ENCODE data around the gene MN1.
A peak's percentile ranks its signal among the peaks of the same experiment; 100 is the strongest.

MN1 gene

DNA sequence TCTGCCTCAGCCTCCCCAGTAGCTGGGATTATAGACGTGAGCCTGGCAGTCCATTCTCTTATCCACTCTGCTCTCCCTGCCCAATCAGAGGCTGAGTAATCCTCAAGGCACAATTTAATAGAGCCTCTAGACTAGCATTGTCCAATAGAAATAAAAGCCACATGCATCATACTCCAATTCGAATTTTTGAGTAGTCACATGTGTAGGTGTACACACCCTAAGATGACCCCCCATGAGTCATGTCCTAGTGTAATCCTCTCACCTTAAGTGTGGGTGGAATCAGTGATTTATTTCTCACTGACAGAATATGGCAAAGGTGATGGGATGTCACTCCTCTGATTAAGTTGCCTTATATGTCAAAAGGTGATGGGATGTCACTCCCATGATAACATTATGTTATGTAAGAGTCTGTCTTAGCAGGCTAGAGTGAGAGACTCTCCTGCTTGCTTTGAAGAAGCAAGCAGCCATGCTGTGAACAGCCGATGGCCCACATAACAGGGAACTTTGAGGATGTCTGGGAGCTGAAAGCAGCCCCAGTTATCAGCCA is 61.3 kb downstream of the MN1 start:
- DNase-seq (ENCODE audit: low spot score) = no peak

DNA sequence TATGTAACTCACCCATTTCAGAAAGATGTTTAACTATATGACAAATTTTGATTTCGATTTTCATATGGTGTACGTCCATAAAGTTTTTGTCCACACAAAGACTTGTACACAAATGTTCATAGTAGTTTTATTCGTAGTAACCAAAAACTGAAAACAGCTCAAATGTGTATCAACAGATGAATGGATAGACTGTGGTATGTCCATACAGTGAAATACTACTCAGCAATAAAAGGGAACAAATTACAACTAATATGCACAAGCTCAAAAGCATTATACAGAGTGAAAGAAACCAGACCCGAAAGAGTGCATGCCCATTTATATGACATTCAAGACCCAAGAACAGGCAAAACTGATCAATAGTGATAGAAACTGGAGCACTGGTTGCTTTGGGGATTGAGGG is 64.0 kb downstream of the MN1 start:
- no peak for DNase-seq (ENCODE audit: low spot score)

DNA sequence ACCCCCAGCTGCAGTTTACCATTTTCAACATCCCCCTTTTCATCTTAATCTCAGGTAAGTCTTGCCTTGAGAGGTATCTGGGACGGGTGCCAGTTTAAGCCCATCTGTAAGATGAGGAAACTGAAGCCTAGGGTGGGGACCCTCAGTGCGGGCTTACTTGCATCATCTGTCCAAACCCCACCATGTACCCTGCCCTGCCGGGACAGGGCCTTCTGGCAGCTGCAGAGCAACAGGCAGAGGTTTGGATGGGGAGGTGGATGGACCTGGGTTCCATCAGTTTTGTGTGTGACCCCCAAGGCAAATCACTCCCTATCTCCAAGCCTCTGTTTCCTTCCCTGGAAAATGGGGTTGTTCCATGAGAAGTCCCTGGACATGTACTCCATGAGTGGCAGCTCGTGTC is 67.5 kb downstream of the MN1 start:
- DNase-seq (ENCODE audit: low spot score) = no peak

DNA sequence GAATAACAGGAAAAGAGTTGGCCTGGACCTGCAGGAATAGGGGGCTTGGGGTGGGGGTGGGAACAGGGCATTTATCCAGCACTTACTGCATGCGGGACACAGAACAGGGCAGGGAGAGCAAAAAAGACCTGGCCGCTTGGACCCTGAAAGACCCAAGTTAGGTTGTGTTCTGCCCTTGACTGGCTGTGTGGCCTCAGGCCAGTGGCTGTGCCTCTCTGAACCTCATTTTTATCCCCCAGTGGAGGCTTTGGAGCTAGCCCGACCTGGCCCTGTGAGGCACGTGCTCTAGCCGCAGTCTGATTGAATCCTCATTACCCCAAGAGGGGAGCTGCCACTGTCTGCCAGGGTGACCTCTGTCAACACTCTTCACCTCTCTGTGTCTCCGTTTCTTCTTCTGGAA is 68.7 kb downstream of the MN1 start:
- DNase-seq (ENCODE audit: low spot score) = no peak

DNA sequence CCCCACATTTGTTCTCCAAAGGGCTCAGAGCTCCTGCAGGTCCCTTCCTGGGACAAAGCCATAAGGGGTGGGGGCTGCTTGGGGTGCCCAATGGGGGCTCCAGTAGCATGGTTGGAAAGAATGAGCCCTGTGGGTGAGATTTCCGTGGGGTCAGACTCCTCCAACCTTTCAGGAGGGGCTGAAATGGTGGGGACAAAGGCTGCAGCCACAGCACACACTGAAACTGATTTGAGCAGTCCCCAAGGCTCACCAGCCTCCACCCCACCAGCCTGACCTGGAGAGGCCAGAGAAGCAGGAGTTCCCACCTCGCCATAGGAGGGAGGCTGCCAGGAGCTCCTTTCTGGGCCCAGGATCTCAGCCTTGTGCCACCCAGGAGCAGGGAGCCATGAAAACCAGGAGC is 69.2 kb downstream of the MN1 start:
- DNase-seq (ENCODE audit: low spot score) = no peak

DNA sequence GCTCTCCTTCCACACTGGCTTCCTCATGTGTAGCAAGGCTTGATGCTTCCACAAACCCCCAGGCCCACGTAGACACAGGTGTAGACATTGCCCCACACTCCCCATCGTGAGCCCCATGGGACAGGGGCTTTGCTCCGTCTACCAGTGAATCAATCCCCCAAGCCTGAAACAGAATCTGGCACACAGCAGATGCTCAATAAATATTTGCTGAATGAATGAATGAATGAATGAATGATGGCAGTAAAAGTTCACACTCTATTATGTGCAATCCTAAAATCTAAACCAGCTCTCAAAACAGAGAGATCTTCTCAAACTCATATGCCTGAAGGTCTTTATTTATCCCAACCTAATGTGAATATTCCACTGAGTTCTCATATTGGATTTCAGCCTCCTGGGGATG is 69.9 kb downstream of the MN1 start:
- DNase-seq (ENCODE audit: low spot score) = no peak

DNA sequence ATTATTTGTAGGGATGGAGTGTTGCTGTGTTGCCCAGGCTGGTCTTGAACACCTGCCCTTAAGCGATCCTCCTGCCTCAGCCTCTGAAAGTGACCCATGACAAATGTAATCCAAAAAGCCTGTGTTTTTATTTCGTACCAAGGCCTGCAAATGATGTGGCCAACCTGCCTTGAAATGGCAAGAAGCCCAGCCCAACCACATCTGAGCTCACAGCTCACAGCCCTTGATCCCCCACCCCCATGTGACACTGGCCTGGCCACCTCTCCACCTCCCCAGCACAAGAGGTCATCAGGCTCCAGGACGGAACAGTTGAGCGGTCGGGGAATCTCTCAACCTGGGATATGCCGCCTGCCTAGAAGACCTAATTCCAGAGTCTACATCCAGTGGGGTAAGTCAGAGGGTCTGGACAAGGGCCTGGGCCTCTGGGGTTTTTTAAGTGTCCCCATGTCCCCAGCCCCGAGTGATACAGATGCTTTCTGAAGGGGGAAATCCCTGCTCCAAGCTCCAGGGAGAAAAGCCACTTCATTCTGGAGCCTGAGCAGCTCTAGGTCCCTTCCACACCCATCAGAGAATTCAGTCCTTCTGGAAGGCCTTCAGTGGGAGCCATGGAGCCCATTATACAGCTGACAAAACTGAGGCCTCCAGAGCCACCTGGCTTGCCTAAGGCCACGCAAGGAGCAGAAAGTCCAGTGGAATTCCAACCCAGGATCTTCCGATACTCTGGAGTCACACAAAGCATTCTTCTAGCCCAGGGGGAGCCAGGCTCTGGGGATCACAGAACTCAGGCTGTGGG is 70.7 kb downstream of the MN1 start:
- no peak for DNase-seq (ENCODE audit: low spot score)

DNA sequence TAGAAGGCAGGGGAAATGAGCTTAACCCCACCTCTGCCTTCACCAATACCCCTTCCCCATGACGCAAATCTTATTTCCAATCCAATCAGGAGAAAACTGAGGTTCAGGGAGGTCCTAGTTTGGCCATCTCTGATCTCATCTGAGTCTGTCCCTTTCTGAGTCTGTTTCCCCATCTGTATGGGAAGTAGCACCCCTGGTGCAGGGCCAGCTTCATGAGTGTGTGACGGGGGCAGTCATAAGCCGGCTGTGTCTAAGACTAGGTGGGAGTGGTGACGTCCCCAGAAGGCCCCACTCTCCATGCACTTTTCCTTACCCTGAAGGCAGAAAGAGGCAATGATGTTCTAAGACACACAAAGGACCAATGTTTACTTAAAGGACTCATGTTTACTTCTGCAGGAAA is 72.3 kb downstream of the MN1 start:
- no peak for DNase-seq (ENCODE audit: low spot score)

DNA sequence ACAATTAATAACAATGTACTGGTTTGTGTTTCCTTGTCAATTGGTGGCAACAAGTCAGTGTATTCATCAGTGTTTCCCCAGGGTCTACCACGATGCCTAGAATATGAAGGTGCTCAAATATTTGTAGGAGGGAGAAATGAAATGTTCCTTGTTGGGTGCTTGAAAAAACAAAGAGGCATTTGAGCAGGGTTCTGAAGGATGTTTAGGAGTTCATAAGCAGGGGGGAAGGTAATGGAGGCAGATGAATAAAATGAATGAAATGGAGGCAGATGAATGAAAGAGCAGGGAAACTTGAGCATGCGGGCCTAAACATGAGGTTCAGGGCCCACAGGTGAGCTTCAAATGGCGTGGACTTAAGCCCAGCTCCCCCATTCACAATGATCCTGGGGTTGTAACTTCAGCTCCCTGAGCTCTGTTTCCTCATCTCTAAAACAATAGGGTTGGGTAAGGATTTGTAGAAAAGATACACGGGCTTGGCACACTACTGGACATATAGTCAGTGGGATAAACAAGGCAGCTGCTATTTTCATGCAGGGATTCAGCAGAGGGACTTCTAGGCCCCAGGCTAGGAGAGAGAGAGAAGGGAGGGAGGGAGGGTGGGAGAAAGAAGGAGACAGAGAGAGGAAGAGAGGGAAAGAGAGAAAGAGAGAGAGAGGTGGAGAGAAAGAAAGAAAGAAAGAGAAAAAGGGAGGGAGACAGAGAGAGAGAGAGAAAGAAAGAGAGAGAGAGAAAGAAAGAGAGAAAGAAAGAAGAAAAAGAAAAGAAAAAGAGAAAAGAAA is 73.7 kb downstream of the MN1 start:
- DNase-seq (ENCODE audit: low spot score) = no peak

DNA sequence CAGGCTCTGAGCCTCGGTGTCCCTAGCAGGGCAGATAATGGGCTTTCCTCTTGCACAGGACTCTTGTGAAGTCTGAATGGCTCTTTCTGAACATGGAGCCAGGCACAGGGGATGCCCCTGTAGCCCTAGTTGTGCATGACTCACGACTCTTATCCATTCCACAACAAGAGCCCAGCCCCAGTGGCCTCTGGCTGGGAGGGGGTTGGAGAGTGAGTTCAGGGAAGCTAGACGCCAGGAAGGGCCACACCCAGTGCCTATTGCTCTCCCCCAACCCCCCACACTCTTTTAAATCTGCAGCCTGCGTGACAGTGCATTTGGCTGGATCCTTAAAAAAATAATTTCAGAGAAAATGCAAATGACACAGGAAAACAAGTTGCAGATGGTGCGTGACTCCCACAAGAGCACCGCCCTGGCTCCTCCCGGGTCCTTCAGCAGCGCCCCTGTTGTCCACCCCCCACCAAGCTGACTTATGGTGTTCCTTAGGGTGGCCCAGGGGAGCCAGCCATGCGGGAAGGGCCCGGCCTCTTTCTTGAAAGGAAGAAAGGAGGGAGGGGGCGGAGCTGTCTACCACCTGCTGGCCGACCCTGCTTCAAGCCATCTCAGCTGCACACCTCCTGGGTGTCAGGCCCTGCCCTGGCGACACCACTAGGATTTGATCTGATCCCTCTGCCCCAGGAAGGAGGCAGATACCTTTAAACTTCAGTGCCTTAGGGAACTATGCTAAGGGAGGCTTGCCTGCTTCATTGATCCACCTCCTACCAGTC is 74.7 kb downstream of the MN1 start:
- peak; percentile 86 for DNase-seq (ENCODE audit: low spot score)

DNA sequence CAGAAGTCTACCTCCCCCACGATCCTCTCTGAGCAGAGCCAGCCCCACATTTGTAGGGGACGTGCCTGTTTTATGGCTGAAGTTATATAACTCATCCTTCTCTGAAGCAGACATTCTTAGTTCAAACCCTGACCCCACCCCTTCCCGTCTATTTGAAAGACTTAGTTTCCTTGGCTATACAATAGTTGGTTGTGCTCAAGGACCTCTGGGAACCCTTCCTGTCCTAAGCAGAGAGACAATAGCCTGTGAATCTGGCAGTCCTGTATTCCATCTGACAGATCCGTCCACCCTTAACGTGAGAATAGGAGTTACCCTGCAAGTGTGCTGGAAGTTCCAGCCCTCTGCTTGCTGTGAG is 75.2 kb downstream of the MN1 start:
- no peak for DNase-seq (ENCODE audit: low spot score)

DNA sequence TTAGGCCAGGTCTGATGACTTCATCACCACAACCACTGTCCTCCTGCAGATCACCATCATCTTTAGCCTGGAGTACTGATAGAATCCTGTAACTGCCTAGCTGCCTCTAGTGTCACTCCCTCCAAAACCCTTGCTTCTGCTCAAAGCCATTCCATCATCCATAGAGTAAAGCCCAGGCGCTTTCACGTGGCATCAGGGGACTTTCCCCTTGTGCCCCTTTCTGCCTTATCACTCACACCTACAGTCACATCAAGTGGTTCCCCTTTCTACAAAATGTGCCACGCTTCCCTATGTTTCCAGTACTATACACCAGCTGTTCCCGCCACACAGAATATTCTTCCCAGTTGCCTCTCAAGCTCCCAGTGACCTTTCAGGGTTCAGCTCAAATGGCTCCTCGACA is 75.9 kb downstream of the MN1 start:
- DNase-seq (ENCODE audit: low spot score) = no peak

DNA sequence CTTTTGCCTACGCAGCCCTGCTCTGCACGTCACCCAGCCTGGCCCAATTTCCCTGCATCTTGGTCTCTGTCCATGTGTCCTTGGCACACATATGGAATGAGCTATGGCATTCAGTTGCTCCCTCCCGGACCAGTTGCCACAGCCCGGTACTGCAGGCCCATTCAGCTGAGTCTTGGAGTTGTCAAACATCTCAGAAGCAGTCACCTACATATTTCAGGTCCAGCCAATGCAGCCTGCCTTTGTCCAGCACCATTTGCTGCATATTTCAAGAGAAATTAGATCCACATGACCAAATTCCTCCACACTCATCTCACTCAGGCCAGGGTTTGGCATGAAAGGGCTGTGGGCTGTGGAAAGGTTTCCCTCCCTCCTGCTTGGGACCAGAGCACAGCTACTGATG is 76.8 kb downstream of the MN1 start:
- DNase-seq (ENCODE audit: low spot score) = no peak

DNA sequence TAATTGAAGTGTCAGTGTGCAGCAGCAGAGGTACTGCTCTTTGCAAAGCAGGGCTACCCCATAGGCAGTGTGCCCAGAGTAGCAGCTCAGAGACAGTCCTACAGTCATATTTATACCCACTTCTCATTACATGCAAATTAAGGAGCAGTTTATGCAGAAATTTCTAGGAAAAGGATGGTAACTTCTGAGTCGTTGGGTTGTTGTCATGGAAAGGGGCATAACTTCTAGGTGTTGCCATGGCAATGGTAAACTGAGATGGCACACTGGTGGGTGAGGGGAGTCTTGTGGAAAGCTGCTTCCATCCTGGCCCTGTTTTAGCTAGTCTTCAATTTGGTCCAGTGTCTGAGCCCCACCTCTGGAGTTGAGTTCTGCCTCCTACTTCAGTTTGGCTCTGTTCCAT is 77.4 kb downstream of the MN1 start:
- no peak for DNase-seq (ENCODE audit: low spot score)

DNA sequence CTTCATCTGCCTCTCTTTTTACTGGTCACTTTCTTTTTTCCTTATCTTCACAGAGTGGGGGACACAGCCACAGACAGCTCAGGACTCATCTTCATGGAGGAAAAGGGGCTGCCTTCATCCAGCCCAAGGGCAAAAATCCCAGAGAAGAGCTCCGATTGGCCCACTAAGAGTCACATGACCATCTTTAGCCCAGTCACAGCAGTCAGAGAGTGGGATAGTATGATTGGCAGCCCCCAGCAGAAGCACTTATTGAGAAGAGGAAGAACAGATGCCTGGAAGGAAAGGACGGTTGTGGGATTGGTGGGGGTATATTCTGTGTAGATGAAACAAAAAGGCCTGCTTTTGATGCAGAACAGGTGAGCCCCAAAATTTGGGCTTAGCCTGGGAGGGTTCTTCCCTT is 77.8 kb downstream of the MN1 start:
- DNase-seq (ENCODE audit: low spot score) = no peak

DNA sequence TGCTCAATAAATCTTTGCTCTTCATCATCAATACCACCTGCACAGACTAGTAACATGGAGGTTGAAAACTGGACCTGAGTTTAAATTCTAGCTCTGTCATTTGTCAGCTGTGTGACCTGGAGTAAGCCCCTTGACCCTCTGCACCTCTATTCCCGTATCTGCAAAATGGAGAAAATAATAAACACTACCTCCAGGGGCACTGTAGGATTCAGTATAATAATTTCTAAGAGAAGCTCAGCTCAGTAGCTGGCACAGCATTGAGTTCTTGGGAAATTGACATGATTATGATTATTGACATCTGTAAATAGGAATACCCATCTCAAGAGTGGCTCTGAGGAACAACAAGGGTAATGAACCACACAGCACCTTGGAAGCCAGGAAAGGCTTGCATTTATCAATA is 78.4 kb downstream of the MN1 start:
- DNase-seq (ENCODE audit: low spot score) = no peak

DNA sequence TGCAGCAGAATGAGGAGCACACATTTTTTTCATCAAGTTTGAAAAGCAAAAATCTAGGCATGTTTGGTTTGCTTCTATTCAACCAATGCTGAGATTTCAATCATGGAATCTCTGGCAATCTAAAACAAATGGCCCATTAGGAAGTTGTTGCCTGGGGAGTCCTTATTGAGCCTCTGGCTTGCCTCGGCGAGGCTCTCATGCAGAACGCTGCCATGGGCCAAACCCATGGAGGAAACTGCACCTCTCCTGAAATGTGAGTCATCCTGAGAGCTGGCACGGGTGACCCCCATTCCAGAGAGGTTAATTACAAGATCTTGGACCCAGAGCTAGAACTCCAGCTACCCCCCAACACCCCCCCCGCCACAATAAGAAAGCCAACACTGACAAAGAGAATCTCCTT is 80.7 kb downstream of the MN1 start:
- no peak for DNase-seq (ENCODE audit: low spot score)

DNA sequence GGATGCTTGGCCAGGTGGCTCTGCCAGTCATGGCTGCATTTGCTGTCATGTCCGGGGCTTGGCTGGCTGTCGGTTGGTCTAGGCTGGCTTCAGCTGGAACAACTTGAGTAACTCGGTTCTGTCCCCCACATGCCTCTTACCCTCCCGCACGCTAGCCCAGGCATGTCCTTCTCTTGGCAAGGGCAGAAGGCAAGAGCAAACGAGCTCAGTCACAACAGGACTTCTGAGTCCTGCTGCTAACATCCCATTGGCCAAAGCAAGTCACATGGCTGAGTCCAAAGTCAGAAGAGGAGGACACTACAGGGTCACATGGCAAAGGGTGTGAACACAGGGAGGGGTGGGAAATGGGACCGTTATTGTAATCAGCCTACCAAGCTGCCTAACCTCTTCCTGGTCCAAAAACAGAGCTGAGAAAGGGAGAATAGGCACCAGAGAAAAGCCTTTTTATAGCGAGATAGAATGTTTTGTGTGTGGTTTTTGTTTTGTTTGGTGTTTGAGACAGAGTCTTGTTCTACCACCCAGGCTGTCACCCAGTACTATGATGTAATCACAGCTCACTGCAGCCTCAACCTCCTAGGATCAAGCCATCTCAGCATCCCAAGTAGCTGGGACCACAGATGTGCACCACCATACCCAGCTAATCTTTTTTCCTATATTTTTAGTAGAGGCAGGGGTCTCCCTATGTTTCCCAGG is 81.9 kb downstream of the MN1 start:
- DNase-seq (ENCODE audit: low spot score) = peak; percentile 27

DNA sequence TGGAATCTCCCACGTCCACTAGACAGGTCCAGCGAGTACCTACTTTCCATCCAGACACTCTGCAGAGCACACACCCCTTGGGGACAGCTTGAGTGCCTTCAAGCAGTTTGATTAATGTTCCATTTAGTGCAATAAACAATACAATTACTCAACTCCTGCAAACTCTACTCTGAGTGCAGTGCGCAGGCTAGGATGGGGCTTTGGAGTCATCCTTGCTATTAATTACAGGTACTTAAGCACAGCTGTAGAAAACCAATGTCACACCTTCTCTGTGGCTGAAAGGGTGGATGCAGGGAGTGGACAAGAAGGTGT is 82.6 kb downstream of the MN1 start:
- DNase-seq (ENCODE audit: low spot score) = no peak

DNA sequence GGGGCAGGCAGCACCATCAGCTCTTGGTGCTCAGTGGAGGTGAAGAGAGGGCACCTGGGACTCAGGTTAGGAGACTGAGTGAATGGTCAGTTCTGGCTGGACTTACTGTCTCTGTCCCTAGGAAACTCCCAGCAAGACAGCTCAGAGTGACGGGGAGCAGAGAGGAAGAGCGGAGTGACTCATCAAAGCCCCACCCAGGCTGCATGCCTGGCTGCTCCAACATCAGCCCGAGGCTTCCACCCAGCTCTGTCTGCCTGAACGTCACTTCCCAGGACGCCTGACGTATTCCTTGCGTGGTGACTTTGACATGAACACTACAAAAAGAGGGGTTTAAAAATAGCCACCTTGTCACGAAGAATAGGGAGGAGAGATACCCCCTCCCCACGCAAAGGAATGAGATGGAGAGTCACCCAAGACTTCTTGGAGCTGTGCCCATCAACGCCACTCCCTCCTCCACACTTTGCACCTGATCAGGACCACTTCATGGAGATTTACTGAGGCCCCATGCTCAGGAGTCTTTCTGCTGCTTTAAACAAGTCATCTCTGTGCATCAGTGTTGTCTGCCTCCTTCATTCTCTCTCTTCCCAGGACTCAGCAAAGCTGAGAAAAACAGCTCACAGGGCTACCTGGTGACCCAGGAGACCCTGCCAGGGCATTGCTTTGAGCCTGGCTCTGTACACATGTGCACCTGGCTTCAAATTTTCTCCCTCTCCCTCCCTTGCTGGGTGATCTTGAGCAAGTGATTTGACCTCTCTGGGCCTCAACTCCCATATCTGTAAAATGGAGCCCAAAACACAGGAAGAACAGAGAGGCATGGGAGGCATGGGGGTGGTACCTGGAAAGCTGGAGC is 83.1 kb downstream of the MN1 start:
- peak; percentile 98 for DNase-seq (ENCODE audit: low spot score)

DNA sequence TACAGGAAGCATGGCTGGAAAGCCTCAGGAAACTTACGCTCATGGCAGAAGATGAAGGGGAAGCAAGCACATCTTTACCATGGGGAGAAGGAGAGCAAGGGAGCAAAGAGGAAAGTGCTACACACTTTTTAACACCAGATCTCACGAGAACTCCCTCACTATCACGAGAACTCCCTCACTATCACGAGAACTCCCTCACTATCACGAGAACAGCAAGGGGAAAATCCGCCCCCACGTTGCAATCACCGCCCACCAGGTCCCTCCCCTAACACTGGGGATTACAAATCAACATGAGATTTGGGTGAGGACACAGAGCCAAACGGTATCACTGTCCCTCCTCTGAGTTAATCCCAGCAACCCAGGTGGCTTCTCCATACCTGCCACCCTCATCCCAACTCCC is 84.5 kb downstream of the MN1 start:
- DNase-seq (ENCODE audit: low spot score) = no peak
